GM12878 (cell line): ENCODE results near the gene FLRT1.

ENCODE experiments used
- BCL11A ChIP-seq: IDR thresholded peaks from 2 replicates; pipeline ENCODE4 v1.6.1; 2011; ENCODE audit warnings: low read depth, low read length
- MTA2 ChIP-seq: fragments of 450-650 bp; IDR thresholded peaks from 2 replicates; pipeline ENCODE4 v1.6.1; 2016; ENCODE audit warnings: low read depth, mild to moderate bottlenecking, moderate library complexity
- POLR2A ChIP-seq: IDR thresholded peaks from 2 replicates; pipeline ENCODE4 v1.6.1; 2011; ENCODE audit warnings: low read depth, mild to moderate bottlenecking, low read length
- REST ChIP-seq: IDR thresholded peaks from 2 replicates; pipeline ENCODE4 v1.6.1; 2012; ENCODE audit warnings: mild to moderate bottlenecking, low read depth, low read length

- no peak for TF ChIP-seq REST
- no peak for TF ChIP-seq BCL11A
- no peak for TF ChIP-seq MTA2
- no peak for TF ChIP-seq POLR2A
These were observed 2.8 kb downstream of the FLRT1 start for GRCh38 chr11:64038500-64038899.
